B cell (primary cell): ENCODE data around the gene GLCE. TPM values are rescaled to one million over a fixed set of nuclear protein-coding genes. Genes with fewer than 3 reads are reported as not detected.

Source experiments
- ATAC-seq: fragments of 200-7000 bp; cut with Tn5 transposase; one replicate; pipeline ENCODE4 v1.10.0; 2021; ENCODE audit warnings: low read depth, mild to moderate bottlenecking, moderate number of reproducible peaks, moderate library complexity
- CTCF ChIA-PET: fragments of 350-600 bp; sonication (Branson Sonifier 250); formaldehyde crosslinking; loops from one replicate; lab custom pipeline; 2021; ENCODE audit warnings: antibody characterized with exemption, inconsistent platforms; lab: Charles Lee
- POLR2A ChIA-PET: fragments of 350-600 bp; sonication (Branson Sonifier 250); formaldehyde crosslinking; loops from one replicate; lab custom pipeline; 2021; ENCODE audit warnings: antibody characterized with exemption; lab: Charles Lee
- DNase-seq: peaks from one replicate; pipeline ENCODE4 v3.0.0; 2013
- H2AFZ ChIP-seq: 2 replicates; pipeline ENCODE4 v1.6.1; 2012; ENCODE audit warnings: mild to moderate bottlenecking, low read depth, low read length; ENCODE audit not compliant: insufficient read depth, poor library complexity, severe bottlenecking
- H3K27ac ChIP-seq, 2 donors: 1 replicate in 1 of 2; 2 replicates in 1 of 2; pipeline ENCODE4 v1.5.1; 2012 to 2013; ENCODE audit warnings: low read length in 2 of 2, mild to moderate bottlenecking in 2 of 2, moderate library complexity in 1 of 2
- H3K27me3 ChIP-seq, 4 experiments: fragments of 200-600 bp in 1 of 4; sonication (generic) in 1 of 4; replicated peaks in 1 of 4; 1 replicate in 2 of 4; 2 replicates in 2 of 4; pipeline versions ENCODE4 v1.6.1 to v1.7.0; 2013 to 2016; ENCODE audit warnings: low read length in 3 of 4, mild to moderate bottlenecking in 2 of 4, mixed read lengths in 1 of 4, moderate library complexity in 1 of 4; ENCODE audit not compliant: insufficient read depth in 4 of 4, control insufficient read depth in 3 of 4; ENCODE audit errors: control extremely low read depth in 1 of 4
- H3K36me3 ChIP-seq, 2 experiments: replicated peaks in 1 of 2; 1 replicate in 1 of 2; 2 replicates in 1 of 2; pipeline versions ENCODE4 v1.6.1 to v1.7.1; 2013; ENCODE audit warnings: low read length in 1 of 2; ENCODE audit not compliant: insufficient read depth in 2 of 2, control insufficient read depth in 1 of 2; ENCODE audit errors: control extremely low read depth in 1 of 2, extremely low read depth in 1 of 2
- H3K4me1 ChIP-seq, 2 donors: fragments of 200-600 bp in 1 of 2; sonication (generic) in 1 of 2; 1 replicate in 1 of 2; 2 replicates in 1 of 2; pipeline versions ENCODE4 v1.5.1 to v1.6.1; 2013 to 2017; ENCODE audit warnings: low read length in 2 of 2; ENCODE audit not compliant: control insufficient read depth in 2 of 2, insufficient read depth in 2 of 2
- H3K4me2 ChIP-seq: replicated peaks from 2 replicates; pipeline ENCODE3; 2012; ENCODE audit warnings: mild to moderate bottlenecking, low read depth, low read length; ENCODE audit not compliant: poor library complexity, severe bottlenecking
- H3K4me3 ChIP-seq, 5 experiments: fragments of 200-600 bp in 1 of 5; sonication (generic) in 1 of 5; 1 replicate in 3 of 5; 2 replicates in 2 of 5; pipeline versions ENCODE4 v1.5.1 to v1.7.0; 2011 to 2016; ENCODE audit warnings: low read length in 4 of 5, mild to moderate bottlenecking in 4 of 5, low read depth in 2 of 5, control low read depth in 1 of 5, moderate library complexity in 1 of 5; ENCODE audit not compliant: insufficient read depth in 1 of 5; ENCODE audit errors: control extremely low read depth in 1 of 5, extremely low read depth in 1 of 5
- H3K79me2 ChIP-seq: fragments of 200-600 bp; sonication (generic); one replicate; pipeline ENCODE4 v1.6.0; 2016; ENCODE audit warnings: low read length; ENCODE audit not compliant: control insufficient read depth, insufficient read depth
- H3K9ac ChIP-seq: fragments of 200-600 bp; sonication (generic); 2 replicates; pipeline ENCODE4 v1.6.1; 2017; ENCODE audit warnings: mild to moderate bottlenecking, low read length, moderate library complexity
- H3K9me3 ChIP-seq, 3 donors: one replicate each; pipeline versions ENCODE4 v1.6.1 to v1.7.1; 2013; ENCODE audit warnings: low read length in 2 of 3; ENCODE audit not compliant: control insufficient read depth in 2 of 3, insufficient read depth in 1 of 3; ENCODE audit errors: control extremely low read depth in 1 of 3
- H4K20me1 ChIP-seq: 2 replicates; pipeline ENCODE4 v1.6.0; 2012; ENCODE audit warnings: mild to moderate bottlenecking, low read length; ENCODE audit not compliant: insufficient read depth, control insufficient read depth, poor library complexity, severe bottlenecking
- H3K27ac Mint-ChIP-seq: one replicate; pipeline ENCODE4 v1.8.0; 2021; ENCODE audit warnings: mixed read lengths
- H3K27me3 Mint-ChIP-seq: one replicate; pipeline ENCODE4 v1.8.0; 2021; ENCODE audit warnings: mixed read lengths
- H3K4me1 Mint-ChIP-seq: one replicate; pipeline ENCODE4 v1.8.0; 2021; ENCODE audit warnings: mixed read lengths
- H3K4me3 Mint-ChIP-seq: one replicate; pipeline ENCODE4 v1.8.0; 2021; ENCODE audit warnings: mixed read lengths
- H3K9me3 Mint-ChIP-seq: one replicate; pipeline ENCODE4 v1.8.0; 2022; ENCODE audit warnings: mixed read lengths; ENCODE audit not compliant: insufficient read depth
- CTCF ChIP-seq: fragments of 200-600 bp; IDR thresholded peaks from one replicate; pipeline ENCODE4 v1.8.0; 2022; ENCODE audit warnings: antibody characterized with exemption, mild to moderate bottlenecking
- EZH2 ChIP-seq: IDR thresholded peaks from 2 replicates; pipeline ENCODE4 v1.6.1; 2012; ENCODE audit warnings: borderline replicate concordance, low read depth, mild to moderate bottlenecking, moderate library complexity, low read length; ENCODE audit not compliant: insufficient read depth, poor library complexity, severe bottlenecking
- WGBS: methylation state at CpG from one replicate; pipeline ENCODE4 v1.1.5; 2013; ENCODE audit warnings: missing lambda C conversion rate; ENCODE audit not compliant: insufficient coverage; 5-methylcytosine and 5-hydroxymethylcytosine counted together
- intact Hi-C: fragments of 100-400 bp; cut with micrococcal nuclease; formaldehyde crosslinking; loops from one replicate; pipeline ENCODE4 v1.10.0; 2022
- polyA plus RNA-seq: library from polyadenylated mRNA; depleted of rRNA; stranded (reverse); fragments of >200 nt; gene quantifications from 2 replicates; pipeline ENCODE4 v1.2.3, GENCODE V29; 2012
- total RNA-seq, 2 donors: library from RNA; stranded (reverse); fragments of 120-200 nt in 1 of 2; gene quantifications; 1 replicate in 1 of 2; 2 replicates in 1 of 2; pipeline versions ENCODE4 v1.2.3 to v1.2.4, GENCODE V29; 2013 to 2022

Gene GLCE
- total and polyA plus RNA-seq, 2 donors (not counting 1 experiment from before 2014, with no cell fraction given) = 3.0 to 5.3 TPM

GRCh38 chr15:69209661-69210060, 49.2 kb downstream of the GLCE start:
- DNase-seq = no peak
- no peak overlapping the region for H3K27ac Mint-ChIP-seq
- Histone ChIP-seq H3K27ac (no peak overlapping the region), H3K9ac (no peak overlapping the region), H3K4me2 (no peak overlapping the region), H4K20me1 (no peaks in the 10 kb centered on the region), H3K36me3 (no peaks in the 10 kb centered on the region), H2AFZ (no peak overlapping the region), H3K27me3 (no peaks in the 10 kb centered on the region), H3K4me3 (no peak overlapping the region), H3K4me1 (no peaks in the 10 kb centered on the region), H3K9me3 (no peaks in the 10 kb centered on the region), H3K79me2 (no peaks in the 10 kb centered on the region)
- H3K27me3 Mint-ChIP-seq = no peaks in the 10 kb centered on the region
- no peak overlapping the region for H3K4me3 Mint-ChIP-seq
- TF ChIP-seq CTCF (no peak), EZH2 (no peak)
- no peak for ATAC-seq
- ChIA-PET POLR2A (no interaction called here), CTCF (no interaction called here)
- no peaks in the 10 kb centered on the region for H3K4me1 Mint-ChIP-seq
- intact Hi-C loops = no loop called here
- no peaks in the 10 kb centered on the region for H3K9me3 Mint-ChIP-seq
- 60% methylated on average over 1 of the region's 1 CpG for WGBS

- DNase-seq = no peak
- no peak for TF ChIP-seq CTCF
- no peak for TF ChIP-seq EZH2
- no peaks in the 10 kb centered on the region for H3K27me3 Mint-ChIP-seq
- no peak overlapping the region for H3K9ac ChIP-seq
- H3K27me3 ChIP-seq = no peaks in the 10 kb centered on the region
- no peaks in the 10 kb centered on the region for H4K20me1 ChIP-seq
- H3K4me1 Mint-ChIP-seq = no peaks in the 10 kb centered on the region
- no peaks in the 10 kb centered on the region for H3K79me2 ChIP-seq
- H3K36me3 ChIP-seq = no peaks in the 10 kb centered on the region
- no peaks in the 10 kb centered on the region for H3K9me3 ChIP-seq
- no peaks in the 10 kb centered on the region for H3K9me3 Mint-ChIP-seq
- no peak overlapping the region for H3K27ac Mint-ChIP-seq
- H3K27ac ChIP-seq = no peak overlapping the region
- no peaks in the 10 kb centered on the region for H3K4me1 ChIP-seq
- no peak overlapping the region for H3K4me3 ChIP-seq
- no peak overlapping the region for H3K4me3 Mint-ChIP-seq
- ChIA-PET CTCF (no interaction called here), POLR2A (no interaction called here)
- H2AFZ ChIP-seq = no peak overlapping the region
- intact Hi-C loops = no loop called here
- H3K4me2 ChIP-seq = no peak overlapping the region
- no peak for ATAC-seq
Measured at GRCh38 chr15:69210574-69210973, 50.1 kb downstream of the GLCE start.
